Activated gamma-delta T cell treated with Interleukin-2 at 50 U/mL for 16 hours (primary cell): ENCODE results near the gene FEM1B.

Experiments
- DNase-seq: peaks from one replicate; pipeline ENCODE4 v3.0.0-alpha.2; 2020

FEM1B gene

DNA sequence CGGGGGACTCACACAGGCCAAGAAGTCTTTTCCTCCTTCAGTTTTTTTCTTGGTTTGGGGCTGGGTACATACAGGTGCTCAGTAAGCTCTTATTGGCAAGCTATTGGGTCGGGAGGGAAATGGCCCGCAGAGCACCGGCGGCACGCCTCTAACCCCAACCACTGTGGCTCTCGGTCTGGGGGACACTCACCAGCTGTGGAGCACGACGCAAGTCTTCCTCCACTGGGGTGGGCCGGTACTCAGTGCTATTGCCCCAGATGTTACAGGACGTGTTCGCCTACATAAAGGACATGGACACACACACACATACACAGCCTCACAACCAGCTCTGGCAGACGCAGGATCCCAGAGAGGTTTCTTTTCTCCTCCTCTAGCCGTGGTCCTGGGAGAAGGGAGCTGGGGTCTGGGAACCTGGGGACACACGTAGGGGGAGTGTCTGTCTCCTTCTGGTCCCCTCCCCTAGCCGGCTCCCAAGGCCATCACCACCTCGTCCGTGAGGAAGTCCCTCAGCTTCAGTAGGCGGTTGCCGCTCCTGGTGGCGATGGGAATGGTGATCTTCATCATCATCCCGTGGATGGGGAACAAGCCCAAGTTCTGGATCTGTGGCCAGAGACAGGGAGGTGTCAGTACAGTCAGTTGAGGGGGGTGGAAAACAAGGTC lies 33.4 kb downstream of the FEM1B start:
- no peak for DNase-seq

DNA sequence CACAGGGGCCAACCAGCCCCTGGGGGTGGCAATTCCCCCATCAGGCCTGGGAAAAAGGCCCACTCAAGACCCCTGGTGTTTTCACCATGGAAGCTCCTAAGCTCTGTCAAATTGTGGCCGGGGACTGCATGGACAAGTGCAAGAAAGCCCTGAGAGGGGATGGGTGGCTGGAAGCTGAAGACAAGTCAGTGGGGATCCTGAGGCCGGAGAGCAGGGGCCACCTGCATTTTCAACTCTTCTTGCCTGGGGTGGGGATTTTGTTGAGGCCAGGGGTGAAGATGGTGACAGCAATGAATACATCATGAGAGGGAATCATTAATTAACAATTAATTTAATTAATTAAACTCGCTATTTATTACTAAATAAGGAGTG lies 33.9 kb downstream of the FEM1B start:
- DNase-seq, result no peak

DNA sequence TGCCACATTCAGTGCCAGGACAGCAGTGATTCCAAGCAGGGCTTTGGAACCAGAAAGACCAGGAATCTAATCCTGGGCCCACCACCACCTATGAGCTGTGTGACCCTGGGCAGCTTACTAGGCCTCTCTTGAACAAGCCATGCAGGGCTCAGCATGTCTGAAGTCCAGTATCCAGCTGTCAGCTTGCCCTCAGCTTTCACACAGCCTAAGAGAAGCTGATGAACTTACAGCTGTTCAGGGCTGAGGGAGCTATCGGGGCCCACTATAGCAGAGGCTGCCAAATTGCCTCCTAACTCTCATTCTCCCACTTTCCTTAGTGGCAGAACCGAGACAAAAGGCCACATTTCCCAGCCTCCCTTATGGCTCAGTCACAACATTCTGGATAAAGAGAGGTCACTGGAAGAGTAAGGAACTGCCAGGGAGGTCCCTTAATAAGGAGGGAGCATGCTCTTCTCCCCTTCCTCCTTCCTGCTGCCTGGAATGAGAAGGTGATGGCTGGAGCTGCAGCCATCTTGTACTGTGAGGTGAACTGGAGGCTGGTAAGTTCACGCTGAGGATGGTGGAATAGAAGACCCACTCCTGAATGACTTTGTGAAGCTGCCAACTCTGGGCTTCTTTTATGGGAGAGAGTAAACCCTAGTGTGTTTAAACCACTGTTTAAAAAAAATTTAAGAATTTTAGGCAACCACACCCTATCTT lies 34.5 kb downstream of the FEM1B start:
- no peak for DNase-seq

DNA sequence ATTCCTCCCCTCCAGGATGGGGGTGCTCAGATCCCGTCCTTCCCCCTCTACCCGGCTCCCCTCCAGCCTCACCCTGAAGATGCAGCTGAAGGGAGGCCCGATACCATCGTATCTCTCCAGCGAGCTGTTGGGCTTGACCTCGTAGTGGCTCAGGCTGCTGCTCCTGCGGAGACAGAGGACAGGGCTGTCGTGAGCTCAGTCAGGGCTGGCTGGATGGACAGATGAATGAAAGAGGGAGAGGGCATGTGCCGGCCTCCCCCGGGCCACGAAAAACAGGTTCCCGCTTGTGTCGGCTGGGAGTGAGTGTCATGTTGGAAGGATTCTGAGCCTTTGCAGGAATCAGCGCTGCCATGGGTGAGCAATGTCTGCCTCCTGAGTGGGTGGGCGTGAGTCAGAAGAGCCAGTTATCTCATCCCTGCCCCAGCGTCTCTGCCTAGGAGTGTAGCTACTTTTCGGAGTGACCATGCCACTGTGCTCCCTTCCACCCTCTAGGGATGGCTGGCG lies 35.2 kb downstream of the FEM1B start:
- no peak for DNase-seq

DNA sequence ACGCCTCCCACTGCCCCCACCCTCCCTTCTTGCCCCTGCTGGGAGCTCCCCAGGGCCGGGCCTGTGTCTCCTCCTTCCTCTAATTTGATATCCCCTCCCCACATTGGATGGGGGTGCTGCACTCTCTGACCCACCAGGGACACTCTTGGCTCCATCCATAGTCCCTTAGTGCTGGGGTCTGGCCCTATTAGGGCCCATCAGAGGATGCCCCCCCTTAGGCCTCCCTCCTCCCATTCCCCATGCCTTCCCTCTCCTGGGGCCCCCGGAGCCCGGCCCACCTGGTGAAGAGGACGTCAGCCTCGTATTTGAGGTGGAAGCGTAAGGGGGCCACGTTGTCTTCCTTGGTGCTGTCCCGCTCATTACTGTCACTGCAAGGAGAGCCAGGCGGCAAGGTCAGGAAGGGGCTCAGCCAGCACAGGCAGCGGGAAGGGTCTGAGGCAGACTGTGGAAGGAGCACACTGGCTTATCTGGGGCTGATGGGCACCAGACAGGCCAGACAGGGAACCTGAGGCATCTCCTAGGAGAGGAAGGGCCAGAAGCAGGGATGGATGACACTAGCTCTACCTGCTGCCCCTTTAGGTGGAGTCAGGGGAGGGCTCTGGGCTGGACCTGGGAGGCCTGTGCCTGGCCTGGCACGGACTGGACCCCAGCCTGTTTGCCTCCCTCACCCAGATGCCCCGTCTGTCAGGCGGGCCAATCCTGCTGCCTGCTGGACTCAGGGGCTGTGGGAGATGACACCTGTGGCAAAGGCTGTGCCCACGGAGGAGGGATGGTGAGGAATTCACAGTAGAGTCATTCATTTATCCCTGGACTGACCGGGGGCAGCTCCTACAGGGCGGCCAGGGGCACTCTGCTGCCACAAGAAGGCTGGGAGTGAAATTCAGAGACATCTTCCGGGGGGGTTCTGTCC lies 36.2 kb downstream of the FEM1B start:
- DNase-seq, result no peak

DNA sequence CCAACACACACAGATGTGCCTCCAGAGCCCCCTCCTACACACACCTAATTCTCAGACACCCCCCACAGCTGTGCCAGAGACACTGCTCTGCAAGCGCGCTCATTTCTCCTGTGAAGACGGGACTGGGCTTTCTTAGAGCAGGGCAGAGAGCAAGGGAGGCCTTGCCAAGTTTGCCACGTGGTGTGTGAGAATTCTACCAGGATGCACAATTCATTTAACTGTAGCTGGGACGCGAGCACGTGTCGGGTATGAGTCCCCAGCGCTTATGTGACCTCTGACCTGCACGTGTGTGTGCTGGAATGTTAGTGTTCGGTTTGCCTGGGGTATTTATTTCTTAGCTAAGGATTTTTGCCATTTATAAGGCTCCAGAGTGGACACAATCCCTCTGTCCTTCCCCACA lies 37.0 kb downstream of the FEM1B start:
- no peak for DNase-seq

DNA sequence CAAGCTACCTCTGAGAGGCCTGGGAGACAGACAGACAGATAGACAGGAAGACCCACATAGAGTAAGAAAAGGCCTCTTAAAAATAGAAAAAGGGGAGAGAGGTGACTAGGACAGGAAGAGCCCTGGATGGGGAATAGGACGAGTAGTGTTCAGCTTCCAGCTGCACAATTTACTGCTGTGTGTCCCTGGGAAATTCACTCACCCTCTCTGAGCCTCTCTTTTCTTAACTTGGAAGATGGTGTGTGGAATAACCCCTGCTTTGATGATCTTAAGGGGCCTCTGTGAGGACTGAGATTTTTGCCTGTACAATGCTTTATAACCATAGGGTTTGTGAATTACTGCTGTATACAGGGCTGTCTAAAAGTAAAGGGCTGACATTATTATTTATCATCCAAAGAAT lies 37.5 kb downstream of the FEM1B start:
- no peak for DNase-seq

DNA sequence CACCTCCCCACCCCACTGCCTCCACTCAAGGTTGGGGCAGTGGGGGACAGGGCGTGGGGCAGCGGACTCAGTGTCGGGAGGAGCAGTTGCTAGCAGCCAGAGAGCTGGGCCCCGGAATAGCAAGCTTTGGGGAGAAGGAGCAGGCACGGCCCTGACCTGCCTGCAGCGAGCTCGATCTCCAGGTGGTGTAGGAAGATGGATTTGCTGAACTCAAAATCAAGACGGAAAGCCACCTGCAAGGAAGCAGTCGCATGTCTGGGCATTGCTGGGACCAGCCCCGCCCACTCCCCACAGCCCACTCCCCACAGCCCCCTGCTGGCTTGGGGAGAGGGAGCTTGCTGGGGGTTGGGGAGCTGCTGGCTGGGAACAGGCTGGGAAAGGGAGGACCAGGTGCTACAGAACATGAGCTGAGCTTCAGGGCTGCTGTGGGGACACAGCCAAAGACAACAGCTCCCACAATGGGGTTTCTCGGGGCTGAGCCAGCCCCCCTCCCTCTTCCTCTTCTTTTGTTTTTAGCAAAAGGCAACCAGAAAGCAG lies 38.0 kb downstream of the FEM1B start:
- DNase-seq, result no peak

DNA sequence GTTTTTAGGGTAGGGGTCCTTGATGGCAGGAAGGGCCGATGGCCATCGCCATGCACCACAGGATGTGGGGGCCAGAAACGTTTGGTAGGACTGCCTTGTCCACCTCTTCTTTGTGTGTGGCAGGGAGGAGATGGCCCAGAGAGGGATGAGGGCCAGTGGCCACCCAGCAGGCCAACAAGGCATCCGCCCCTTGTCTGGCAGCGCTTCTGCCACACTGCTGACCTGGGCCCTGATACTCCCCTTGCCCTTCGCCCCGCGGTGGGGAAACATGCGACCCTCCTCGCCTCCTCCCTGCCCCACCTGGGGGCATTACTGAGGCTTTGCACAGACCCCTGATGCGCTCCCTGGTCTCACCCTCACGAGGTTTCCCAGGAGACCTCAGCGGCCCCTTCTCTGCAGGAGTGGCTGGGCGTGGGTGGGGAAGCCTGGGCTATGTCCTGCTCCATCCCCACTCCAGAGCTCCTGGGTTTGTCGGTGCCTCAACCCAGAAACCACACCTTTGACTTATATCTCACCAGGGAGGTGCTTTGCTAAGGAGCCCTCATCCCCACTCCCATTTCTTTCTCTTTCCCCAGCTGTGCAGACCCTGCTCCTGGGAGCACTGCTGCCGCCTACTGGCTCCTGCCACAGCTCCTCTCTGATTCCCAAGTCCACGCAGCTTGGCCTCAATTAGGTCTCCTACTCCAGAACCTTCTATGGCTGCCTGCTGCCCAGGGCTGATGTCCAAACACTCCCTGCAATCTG lies 38.7 kb downstream of the FEM1B start:
- DNase-seq, result no peak

DNA sequence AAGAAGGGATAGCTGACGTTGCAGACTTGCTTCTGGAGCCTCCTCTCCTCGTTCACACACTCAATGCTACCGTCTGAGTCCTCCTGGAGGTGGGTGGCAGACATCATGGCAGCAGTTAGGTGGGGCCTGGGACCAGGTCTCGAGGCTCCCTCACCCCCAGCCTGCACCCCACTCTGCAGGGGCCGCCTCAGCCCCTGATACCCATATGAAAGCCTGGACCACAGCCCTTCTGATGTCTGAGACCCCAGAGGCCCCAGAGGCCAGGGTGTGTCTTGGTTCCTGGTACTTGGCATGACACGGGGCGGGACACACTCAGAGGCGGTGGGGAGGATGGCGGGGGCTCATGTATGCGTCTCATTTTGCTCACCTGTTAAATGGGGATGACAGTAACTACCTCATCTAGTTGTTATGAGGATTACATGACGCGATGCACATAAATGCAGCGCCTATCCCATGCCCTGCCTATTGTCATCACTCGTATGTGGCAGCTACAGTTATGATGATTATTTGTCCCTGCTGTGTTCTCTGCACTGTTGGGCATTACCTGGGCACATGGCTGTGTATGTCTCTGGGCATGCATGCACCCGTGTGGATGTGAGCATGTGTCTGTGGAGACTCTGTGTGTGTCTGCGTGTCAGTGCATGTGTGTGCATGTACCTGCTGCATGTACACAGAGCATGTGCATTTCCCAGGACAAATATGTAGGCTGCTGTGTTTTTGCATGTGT lies 39.9 kb downstream of the FEM1B start:
- DNase-seq, result no peak

DNA sequence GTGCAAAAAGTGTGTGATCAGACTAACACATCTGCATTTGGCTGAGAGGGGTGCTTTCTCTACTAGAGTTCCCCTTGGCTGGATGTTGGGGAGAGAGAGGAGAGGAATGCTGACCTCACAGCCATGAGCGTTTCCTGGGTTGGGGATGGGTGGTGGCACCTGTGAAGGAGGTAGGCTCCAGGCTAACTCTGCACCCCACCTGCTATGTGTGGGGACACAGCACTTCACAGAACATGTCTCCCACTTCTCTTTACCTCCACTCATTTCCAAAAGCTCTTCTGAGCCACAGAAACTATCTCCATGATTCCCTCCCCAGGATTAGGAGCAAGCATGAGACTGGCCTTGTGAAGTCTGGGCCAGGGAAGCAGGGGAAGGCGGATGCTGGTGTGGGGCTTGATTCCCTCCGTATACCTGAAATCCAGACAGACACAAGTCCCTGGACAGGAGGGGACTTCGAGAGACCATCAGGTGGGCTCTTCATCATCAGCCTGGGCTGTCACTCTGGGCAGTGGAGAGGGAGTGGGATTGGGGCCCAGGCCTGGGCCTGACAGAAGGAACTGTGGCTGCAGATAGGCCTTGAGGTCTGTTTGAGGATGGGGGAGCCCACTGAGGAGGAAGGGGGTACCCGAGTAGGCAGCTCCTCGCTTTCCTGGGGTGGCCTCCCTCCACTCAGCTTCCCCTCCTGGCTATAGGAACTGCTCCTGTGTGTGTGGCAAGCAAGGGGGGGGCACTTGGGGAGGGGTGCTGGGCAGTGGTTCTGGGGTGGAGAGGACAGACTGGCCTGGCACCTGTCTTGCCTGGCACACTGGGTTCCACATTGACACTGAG lies 40.7 kb downstream of the FEM1B start:
- no peak for DNase-seq

DNA sequence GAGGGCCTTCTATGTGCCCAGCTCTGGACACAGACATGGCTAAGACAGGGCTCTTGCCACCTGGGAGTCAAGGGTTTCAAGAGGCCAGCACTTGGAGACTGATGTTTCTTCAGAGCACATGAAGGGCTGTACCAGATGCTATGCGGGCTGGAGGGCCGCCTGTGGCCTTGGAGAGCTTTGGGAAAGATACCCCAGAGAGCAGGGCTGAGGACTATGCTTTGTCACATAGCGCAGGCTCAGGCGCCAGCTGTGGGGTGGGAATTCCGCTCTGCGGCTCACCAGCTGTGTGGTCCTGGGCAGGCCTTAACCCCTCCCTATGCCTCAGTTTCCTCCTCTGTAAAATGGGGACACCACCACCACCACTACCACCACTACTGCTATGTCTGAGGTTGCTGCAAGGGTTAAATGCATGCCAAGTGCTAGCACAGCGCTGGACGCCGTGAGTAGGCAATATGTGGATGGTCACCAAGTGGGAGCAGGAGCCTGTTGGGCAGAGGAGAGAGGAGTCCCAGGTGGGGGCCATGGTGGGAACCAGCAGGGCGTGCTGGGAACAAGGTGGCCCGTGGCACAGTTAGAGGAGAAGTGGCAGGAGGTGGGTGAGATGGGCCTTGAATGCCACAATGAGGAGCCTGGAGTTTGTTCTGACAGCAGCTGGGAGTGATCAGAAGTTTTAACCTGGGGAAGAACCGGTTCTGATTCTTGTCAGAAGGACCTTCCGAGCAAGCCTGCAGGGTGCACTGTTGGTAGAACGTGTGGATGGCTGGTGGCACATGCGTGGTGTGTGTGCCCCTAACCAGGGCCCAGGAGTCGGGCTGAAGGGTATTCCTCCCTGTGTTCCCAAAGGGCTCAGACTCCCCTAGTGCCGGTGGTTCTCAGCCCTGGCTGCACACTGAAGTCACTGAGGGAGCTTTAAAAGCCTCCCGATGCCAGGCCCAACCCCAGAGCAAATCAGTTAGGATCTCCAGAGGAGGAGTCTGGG lies 41.7 kb downstream of the FEM1B start:
- no peak for DNase-seq

DNA sequence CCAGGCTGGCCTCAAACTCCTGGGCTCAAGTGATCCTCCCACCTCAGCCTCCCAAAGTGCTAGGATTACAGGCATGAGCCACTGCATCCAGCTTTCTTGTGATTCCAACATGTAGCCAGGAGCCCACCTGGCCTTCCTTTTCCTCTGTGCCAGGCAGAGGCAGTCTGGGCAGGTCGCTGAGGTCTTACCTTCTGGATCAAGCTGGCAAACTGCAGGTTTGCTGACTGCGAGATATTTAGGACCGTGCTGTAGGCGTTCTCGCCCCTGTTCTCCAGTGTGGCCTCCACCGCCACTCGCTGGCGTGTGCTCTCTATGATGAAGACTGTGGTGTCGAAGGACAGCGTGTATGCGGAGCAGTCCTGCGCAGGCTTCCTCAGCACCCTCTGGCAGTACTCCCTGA lies 42.5 kb downstream of the FEM1B start:
- no peak for DNase-seq

DNA sequence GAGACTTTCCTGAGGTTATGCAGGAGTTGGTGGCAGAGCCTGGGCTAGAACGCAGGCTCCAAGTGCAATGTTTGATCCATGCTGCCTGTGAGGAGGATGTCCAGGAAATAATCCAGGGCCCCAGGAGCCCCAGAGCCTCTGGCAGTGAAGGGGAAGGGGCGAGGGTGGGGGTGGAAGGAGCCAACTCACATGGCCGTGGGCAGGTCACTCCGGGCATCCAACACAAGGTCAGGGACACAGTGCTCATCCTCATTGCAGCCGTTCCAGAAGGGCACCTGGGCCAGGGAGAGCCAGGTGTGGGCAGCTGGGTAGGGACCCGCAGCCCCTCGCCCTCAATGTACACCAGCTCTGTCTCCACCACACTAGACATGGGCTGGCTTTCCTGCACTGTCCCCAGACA lies 43.7 kb downstream of the FEM1B start:
- DNase-seq, result no peak

DNA sequence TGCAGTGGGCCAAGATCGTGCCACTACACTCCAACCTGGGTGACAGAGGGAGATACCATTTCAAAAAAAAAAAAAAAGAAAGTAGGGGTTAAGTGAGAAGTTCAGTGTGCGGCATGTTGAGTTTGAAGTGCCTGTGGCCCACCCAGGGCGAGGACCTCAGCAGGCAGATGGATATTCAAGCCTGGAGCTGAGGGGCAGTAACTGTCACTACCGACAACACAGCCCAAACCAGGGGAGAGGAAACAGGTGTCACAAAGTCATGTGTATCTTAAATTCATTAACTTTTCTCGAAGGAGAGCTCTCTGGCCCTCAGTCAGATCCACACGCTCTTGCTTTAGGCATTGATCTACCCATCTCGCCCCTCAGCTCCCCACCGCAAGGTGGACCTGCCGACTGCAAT lies 45.3 kb downstream of the FEM1B start:
- DNase-seq, result no peak

DNA sequence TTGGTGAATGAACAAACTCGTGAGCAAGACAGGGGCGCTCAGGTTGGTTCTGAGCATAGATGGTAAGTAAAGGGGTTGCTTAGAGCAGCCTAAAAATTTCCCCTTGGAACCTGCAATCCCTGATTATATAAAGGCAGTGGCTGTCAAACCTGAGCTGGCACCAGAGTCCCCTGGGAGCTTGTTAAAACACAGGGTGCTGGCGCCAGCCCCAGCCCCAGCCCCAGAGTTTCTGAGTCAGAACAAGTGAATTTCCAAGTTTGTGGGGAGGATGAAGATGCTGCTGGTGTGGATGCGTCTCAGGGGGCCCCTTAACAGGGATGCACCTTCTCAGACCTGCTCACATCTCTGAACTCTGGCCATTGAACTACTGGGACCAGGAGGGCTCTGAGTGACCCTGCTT lies 48.2 kb downstream of the FEM1B start:
- DNase-seq, result no peak

DNA sequence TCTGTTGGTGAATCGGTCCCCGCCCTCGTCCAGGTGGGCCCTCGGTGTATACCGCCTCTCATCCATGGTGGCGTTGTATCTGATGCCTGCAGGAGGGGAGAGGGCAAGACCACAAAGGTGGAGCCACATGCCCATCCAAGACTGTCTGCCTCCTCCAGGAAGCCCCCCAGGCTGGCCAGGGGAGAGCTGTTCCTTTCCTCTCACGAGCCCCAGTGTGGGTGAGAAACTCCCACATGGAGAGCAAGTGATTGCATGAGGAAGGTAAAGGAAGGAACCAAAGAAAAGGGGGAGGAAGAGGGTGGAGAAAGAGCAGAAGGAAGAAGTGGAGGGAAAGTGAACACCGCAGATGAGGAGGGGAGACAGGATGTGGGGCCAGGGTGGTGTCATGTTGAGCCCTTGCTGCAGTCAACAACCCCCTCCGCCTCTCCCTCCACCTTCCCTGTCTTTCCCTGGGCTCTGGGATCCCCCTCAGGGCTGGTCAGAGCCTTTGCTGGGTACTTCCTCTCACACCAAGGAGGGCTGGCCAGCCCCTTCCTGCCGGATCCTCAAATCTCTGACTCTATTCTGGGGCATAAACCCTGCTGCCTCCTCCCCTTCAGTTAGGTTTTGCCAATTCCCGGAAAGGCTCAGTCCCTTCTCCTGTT lies 49.3 kb downstream of the FEM1B start:
- no peak for DNase-seq

DNA sequence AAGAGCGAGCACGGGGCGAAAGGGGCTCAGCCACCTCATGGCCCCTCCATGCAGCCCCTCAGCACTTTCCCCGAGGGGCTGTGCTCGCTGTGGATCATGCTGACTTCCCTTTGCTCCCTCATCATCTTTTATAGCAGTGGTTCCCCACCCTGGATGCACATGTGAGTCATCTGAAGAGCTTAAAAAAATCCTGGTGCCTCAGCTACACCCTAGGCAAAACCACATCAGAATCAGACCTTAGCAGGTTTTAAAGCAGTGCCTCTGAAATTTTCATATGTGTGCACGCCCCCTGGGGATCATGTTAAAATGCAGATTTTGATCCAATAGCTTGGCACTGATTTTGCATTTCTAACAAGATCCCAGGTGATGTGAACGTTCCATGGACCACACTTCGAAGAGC lies 50.9 kb downstream of the FEM1B start:
- DNase-seq, result peak; percentile 26

DNA sequence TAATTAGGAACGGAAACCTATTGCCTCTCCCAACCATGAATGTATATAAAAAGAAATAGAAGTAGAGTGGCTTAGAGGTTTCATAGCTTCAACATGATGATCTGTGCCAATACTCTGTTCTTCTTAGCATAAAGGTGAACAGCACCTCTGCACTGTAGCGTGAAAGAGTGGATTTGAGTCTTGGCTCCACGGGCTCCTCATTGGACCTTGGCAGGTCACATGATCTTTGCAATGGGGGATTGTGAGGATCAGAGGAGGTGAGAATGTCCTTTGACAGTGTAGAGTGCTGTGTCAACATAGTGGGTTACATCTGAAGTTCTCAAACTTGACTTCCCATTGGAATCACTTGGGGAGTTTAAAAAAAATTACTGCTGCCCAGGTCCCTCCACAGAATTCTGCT lies 51.4 kb downstream of the FEM1B start:
- DNase-seq, result no peak
